Measurements from ENCODE around the gene APCDD1. TPM values are rescaled to one million over a fixed set of nuclear protein-coding genes. Genes with fewer than 3 reads are reported as not detected.

The APCDD1 gene
- total RNA-seq, 2 experiments from 2014 or later: not detected

DNA sequence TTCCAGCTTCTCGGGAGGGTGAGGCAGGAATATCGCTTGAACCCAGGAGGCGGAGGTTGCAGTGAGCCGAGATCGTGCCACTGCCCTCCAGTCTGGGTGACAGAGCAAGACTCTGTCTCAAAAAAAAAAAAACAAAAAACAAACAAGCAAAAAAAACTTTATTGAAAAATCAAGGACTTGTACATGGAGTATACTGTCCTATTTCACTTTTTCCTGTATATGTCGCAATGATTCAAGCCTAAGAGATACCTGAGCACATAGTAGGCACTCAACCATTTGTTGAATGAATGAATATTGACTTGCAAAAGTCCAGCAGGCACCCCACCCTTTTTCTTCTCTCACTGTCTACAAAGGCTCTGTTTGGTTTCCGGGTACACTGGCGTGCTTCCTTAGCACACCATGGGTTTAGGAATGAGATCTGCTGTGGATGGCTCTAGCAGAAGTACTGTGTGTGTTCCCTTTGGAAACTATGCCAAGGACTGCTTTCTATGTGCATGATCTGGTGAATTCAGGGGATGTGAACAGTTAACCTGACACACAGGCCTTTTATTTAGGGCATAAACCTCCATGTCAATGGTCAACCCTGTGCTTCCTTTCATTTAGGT is 6.1 kb downstream of the APCDD1 start:
- ATAC-seq (ENCODE audit: poor library complexity) (no peak), DNase-seq (no peak)
- TF ChIP-seq, protein P1, sequence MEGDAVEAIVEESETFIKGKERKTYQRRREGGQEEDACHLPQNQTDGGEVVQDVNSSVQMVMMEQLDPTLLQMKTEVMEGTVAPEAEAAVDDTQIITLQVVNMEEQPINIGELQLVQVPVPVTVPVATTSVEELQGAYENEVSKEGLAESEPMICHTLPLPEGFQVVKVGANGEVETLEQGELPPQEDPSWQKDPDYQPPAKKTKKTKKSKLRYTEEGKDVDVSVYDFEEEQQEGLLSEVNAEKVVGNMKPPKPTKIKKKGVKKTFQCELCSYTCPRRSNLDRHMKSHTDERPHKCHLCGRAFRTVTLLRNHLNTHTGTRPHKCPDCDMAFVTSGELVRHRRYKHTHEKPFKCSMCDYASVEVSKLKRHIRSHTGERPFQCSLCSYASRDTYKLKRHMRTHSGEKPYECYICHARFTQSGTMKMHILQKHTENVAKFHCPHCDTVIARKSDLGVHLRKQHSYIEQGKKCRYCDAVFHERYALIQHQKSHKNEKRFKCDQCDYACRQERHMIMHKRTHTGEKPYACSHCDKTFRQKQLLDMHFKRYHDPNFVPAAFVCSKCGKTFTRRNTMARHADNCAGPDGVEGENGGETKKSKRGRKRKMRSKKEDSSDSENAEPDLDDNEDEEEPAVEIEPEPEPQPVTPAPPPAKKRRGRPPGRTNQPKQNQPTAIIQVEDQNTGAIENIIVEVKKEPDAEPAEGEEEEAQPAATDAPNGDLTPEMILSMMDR (IDR thresholded peaks at IDR 0.05): no peak
- H3K4me1 ChIP-seq (ENCODE audit: insufficient read depth, low read length): no peaks in the 10 kb centered on the region
- Mint-ChIP-seq H3K4me3 (no peak overlapping the region), H3K4me1 (ENCODE audit: low read depth) (peaks cover 1% of the 10 kb centered on the region), H3K9me3 (no peaks in the 10 kb centered on the region), H3K27ac (no peak overlapping the region), H3K27me3 (peaks cover 43% of the 10 kb centered on the region), H3K36me3 (ENCODE audit: low read depth) (no peaks in the 10 kb centered on the region)
- H3K27me3 ChIP-seq (ENCODE audit: control insufficient read depth in 1 of 2, insufficient read depth in 2 of 2, low read length in 2 of 2): peaks cover 11 to 14% of the 10 kb centered on the region in 2 experiments
- POLR2A ChIA-PET: no interaction called here
- intact Hi-C loops (cut with DNase I, micrococcal nuclease): no loop called here
- peaks cover 0 to 15% of the 10 kb centered on the region in 2 experiments for H3K9me3 ChIP-seq (ENCODE audit: control insufficient read depth in 1 of 2, insufficient read depth in 1 of 2, low read length in 2 of 2)
- no peaks in the 10 kb centered on the region for H3K36me3 ChIP-seq (ENCODE audit: insufficient read depth, low read length)
- CTCF ChIA-PET: no interaction called here
- no peak overlapping the region for H3K27ac ChIP-seq (ENCODE audit: low read depth in 1 of 2, low read length in 2 of 2)
- no peak overlapping the region for H3K4me3 ChIP-seq (ENCODE audit: low read length)

DNA sequence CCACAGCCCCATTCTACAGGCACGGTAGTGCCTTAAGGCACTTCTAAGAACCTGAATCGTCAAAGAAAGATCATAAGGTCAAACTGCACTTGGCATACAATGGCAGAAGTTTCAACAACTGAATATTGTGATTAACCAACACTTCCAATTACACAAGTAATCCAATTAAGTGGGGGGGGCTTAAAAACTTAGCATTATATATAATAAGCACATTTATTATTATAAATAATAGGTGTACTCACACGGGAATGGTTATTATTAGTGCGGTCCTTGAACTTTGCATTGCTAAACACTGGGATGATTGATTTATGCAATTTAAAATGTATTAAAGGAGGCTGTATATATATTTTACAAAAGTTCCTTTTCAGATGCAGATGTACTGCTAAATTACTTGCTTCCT is 7.6 kb downstream of the APCDD1 start:
- Mint-ChIP-seq H3K9me3 (no peaks in the 10 kb centered on the region), H3K4me3 (no peak overlapping the region), H3K36me3 (ENCODE audit: low read depth) (no peaks in the 10 kb centered on the region), H3K27ac (no peak overlapping the region), H3K27me3 (peaks cover 28% of the 10 kb centered on the region), H3K4me1 (ENCODE audit: low read depth) (no peaks in the 10 kb centered on the region)
- Histone ChIP-seq H3K9me3 (ENCODE audit: control insufficient read depth in 1 of 2, insufficient read depth in 1 of 2, low read length in 2 of 2) (peaks cover 0 to 15% of the 10 kb centered on the region in 2 experiments), H3K27ac (ENCODE audit: low read depth in 1 of 2, low read length in 2 of 2) (no peak overlapping the region), H3K4me3 (ENCODE audit: low read length) (no peak overlapping the region), H3K36me3 (ENCODE audit: insufficient read depth, low read length) (no peaks in the 10 kb centered on the region), H3K4me1 (ENCODE audit: insufficient read depth, low read length) (no peaks in the 10 kb centered on the region), H3K27me3 (ENCODE audit: control insufficient read depth in 1 of 2, insufficient read depth in 2 of 2, low read length in 2 of 2) (peaks cover 3 to 5% of the 10 kb centered on the region in 2 experiments)
- no peak for ATAC-seq (ENCODE audit: poor library complexity)
- ChIA-PET CTCF (no interaction called here), POLR2A (no interaction called here)
- intact Hi-C loops (cut with DNase I, micrococcal nuclease): no loop called here
- no peak for DNase-seq
- TF ChIP-seq, protein P1 (IDR thresholded peaks at IDR 0.05): no peak

DNA sequence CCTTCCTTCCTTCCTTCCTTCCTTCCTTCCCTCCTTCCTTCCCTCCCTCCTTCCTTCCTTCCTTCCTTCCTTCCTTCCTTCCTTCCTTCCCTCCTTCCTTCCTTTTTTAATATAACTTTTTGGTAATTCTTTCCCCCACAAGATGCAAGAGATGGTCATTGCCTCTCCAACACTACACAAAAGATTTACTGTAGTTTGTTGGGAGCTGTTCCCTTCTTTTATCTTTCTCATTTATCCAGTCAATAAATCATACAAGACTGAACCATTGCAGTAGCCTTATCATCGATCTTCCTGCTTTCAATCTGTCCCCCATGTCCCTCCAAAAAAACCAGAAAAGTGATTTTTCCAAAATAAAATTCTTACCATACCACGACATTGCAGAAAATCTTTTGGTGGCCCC is 8.2 kb downstream of the APCDD1 start:
- H3K4me3 ChIP-seq (ENCODE audit: low read length): no peak overlapping the region
- Mint-ChIP-seq H3K9me3 (no peaks in the 10 kb centered on the region), H3K36me3 (ENCODE audit: low read depth) (no peaks in the 10 kb centered on the region), H3K27ac (no peak overlapping the region), H3K4me3 (no peak overlapping the region), H3K27me3 (peaks cover 26% of the 10 kb centered on the region), H3K4me1 (ENCODE audit: low read depth) (no peaks in the 10 kb centered on the region)
- peaks cover 3 to 4% of the 10 kb centered on the region in 2 experiments for H3K27me3 ChIP-seq (ENCODE audit: control insufficient read depth in 1 of 2, insufficient read depth in 2 of 2, low read length in 2 of 2)
- H3K9me3 ChIP-seq (ENCODE audit: control insufficient read depth in 1 of 2, insufficient read depth in 1 of 2, low read length in 2 of 2): peaks cover 0 to 15% of the 10 kb centered on the region in 2 experiments
- intact Hi-C loops (cut with DNase I, micrococcal nuclease): no loop called here
- CTCF ChIA-PET: no interaction called here
- H3K4me1 ChIP-seq (ENCODE audit: insufficient read depth, low read length): no peaks in the 10 kb centered on the region
- H3K27ac ChIP-seq (ENCODE audit: low read depth in 1 of 2, low read length in 2 of 2): no peak overlapping the region
- ATAC-seq (ENCODE audit: poor library complexity) (no peak), DNase-seq (no peak)
- TF ChIP-seq, protein P1 (IDR thresholded peaks at IDR 0.05): no peak
- POLR2A ChIA-PET: no interaction called here
- no peaks in the 10 kb centered on the region for H3K36me3 ChIP-seq (ENCODE audit: insufficient read depth, low read length)

All from CD4-positive, alpha-beta T cell (primary cell).